ENCODE data around the gene DENND4A. TPM values are rescaled to one million over a fixed set of nuclear protein-coding genes. Genes with fewer than 3 reads are reported as not detected.
"Not testable (repeated sequence)": the region's sequence is repeated elsewhere in the genome, so short reads cannot be mapped to it uniquely, and the experiment has no call there.

Gene DENND4A
- total and polyA plus RNA-seq, 10 donors, result 9.4 to 88.2 (median 57.3) TPM

GRCh38 chr15:65621638-65622037, 170.5 kb downstream of the DENND4A start, which contains the start of gene SLC24A1:
Gene SLC24A1, plus strand, starts transcription at chr15:65621938. Its CDS starts 2,143 bp downstream, at chr15:65624081.
- peaks cover 0 to 44% (median 21%) of the 10 kb centered on the region in 6 donors for H3K36me3 ChIP-seq
- 87 to 96% (median 94%) methylated on average over 3 to 6 of the region's 6 CpGs for WGBS, 5 donors
- no peak within 1 kb of the TSS for H3K4me3 ChIP-seq
- intact Hi-C loops (cut with DNase I; ENCODE audit: low total_unique reads), result no loop called here
- H3K9me3 ChIP-seq, result no peaks in the 10 kb centered on the region
- no peak within 1 kb of the TSS for H3K27ac ChIP-seq
- H3K27me3 ChIP-seq (replicated peaks in 1 of 7), result no peaks in the 10 kb centered on the region
- no peak for DNase-seq
- H3K4me1 ChIP-seq, result no peaks in the 10 kb centered on the region
- TF ChIP-seq POLR2AphosphoS5 (IDR thresholded peaks at IDR 0.05) (no peak), CTCF (IDR thresholded peaks at IDR 0.05 in 8 of 11, conservative IDR thresholded peaks at IDR 0.05 in 3 of 11) (no peak), POLR2A (IDR thresholded peaks at IDR 0.05) (no peak)

DNA sequence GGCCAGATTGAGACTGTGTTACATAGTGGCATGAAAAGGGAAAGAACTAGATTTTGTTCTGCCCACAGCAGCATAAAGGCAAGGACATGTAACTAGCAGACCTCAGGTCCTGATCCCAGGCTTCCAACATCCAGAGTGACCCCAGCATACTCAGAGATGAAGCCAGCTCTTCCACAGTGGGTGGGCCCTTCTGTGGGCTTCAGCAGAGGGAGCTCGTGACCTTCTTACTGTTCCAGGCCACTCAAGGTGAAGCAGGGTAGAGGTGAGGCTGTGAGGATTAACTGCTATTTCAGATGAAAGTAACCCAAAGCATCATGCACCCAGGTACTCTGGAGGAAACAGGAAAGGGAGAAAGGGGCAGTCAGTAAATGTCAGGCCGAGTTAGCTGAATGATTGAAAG, 171.3 kb downstream of the DENND4A start:
- TF ChIP-seq CTCF (IDR thresholded peaks at IDR 0.05 in 8 of 11, conservative IDR thresholded peaks at IDR 0.05 in 3 of 11) (no peak), POLR2A (IDR thresholded peaks at IDR 0.05) (no peak), POLR2AphosphoS5 (IDR thresholded peaks at IDR 0.05) (no peak)
- intact Hi-C loops (cut with DNase I; ENCODE audit: low total_unique reads), result no loop called here
- peaks cover 0 to 38% (median 19%) of the 10 kb centered on the region in 6 donors for H3K36me3 ChIP-seq
- no peak overlapping the region for H3K4me3 ChIP-seq
- no peaks in the 10 kb centered on the region for H3K9me3 ChIP-seq
- no peak for DNase-seq
- H3K27me3 ChIP-seq (replicated peaks in 1 of 7), result no peaks in the 10 kb centered on the region
- 81 to 97% (median 90%) methylated on average over 2 of the region's 2 CpGs for WGBS, 5 donors
- H3K4me1 ChIP-seq, result no peaks in the 10 kb centered on the region
- H3K27ac ChIP-seq, result no peak overlapping the region

GRCh38 chr15:65619626-65620290, 172.3 kb downstream of the DENND4A start:
- intact Hi-C loops (cut with DNase I; ENCODE audit: low total_unique reads), result no loop called here
- Histone ChIP-seq H3K9me3 (no peaks in the 10 kb centered on the region), H3K4me3 (no peak overlapping the region), H3K36me3 (peaks cover 0 to 27% (median 11%) of the 10 kb centered on the region in 6 donors), H3K27me3 (replicated peaks in 1 of 7) (no peaks in the 10 kb centered on the region), H3K27ac (no peak overlapping the region), H3K4me1 (no peaks in the 10 kb centered on the region)
- TF ChIP-seq POLR2AphosphoS5 (IDR thresholded peaks at IDR 0.05) (no peak), POLR2A (IDR thresholded peaks at IDR 0.05) (no peak), CTCF (IDR thresholded peaks at IDR 0.05 in 8 of 11, conservative IDR thresholded peaks at IDR 0.05 in 3 of 11) (no peak)
- WGBS, 5 donors, result 49 to 78% (median 60%) methylated on average over 5 of the region's 5 CpGs
- DNase-seq, result no peak

- intact Hi-C loops (cut with DNase I; ENCODE audit: low total_unique reads), result no loop called here
- Histone ChIP-seq H3K27ac (no peak overlapping the region), H3K27me3 (replicated peaks in 1 of 7) (no peaks in the 10 kb centered on the region), H3K9me3 (no peaks in the 10 kb centered on the region), H3K4me3 (no peak overlapping the region), H3K4me1 (peaks cover 0 to 3% (median 0%) of the 10 kb centered on the region in 6 donors), H3K36me3 (peaks cover 0 to 16% (median under 1%) of the 10 kb centered on the region in 6 donors)
- TF ChIP-seq CTCF (IDR thresholded peaks at IDR 0.05 in 8 of 11, conservative IDR thresholded peaks at IDR 0.05 in 3 of 11) (no peak), POLR2A (IDR thresholded peaks at IDR 0.05) (no peak), POLR2AphosphoS5 (IDR thresholded peaks at IDR 0.05) (no peak)
- WGBS, 5 donors, result 67 to 78% (median 75%) methylated on average over 5 of the region's 5 CpGs
- no peak for DNase-seq
These were observed 173.5 kb downstream of the DENND4A start for GRCh38 chr15:65618560-65619109.

GRCh38 chr15:65615887-65616286, 176.2 kb downstream of the DENND4A start:
- H3K4me3 ChIP-seq; H3K27me3 ChIP-seq (replicated peaks in 1 of 7); DNase-seq; H3K36me3 ChIP-seq; H3K27ac ChIP-seq; intact Hi-C loops (cut with DNase I; ENCODE audit: low total_unique reads); H3K9me3 ChIP-seq: not testable (repeated sequence)
- 85 to 100% (median 92%) methylated on average over 1 of the region's 1 CpG for WGBS, 5 donors
- peaks cover 10 to 28% (median 16%) of the 10 kb centered on the region in 6 donors for H3K4me1 ChIP-seq

Measured in spleen (tissue), 11 donors.